Heart left ventricle (tissue), 16 donors: ENCODE results near the gene CCNYL1. TPM values are rescaled to one million over a fixed set of nuclear protein-coding genes. Genes with fewer than 3 reads are reported as not detected.

Experiments
- ATAC-seq, 4 donors: fragments of 200-7000 bp; cut with Tn5 transposase; one replicate each; pipeline ENCODE4 v1.9.1; 2020 to 2022; ENCODE audit warnings: moderate library complexity in 4 of 4, mild to moderate bottlenecking in 3 of 4, moderate number of reproducible peaks in 1 of 4
- DNase-seq, 5 donors: peaks; one replicate each; pipeline ENCODE4 v3.0.0-alpha.2; 2020
- H3K27ac ChIP-seq, 12 donors: fragments of 200-600 bp; sonication (generic) in 4 of 12; one replicate each; pipeline versions ENCODE4 v1.5.0 to v1.8.0; 2016 to 2022; ENCODE audit warnings: mild to moderate bottlenecking in 2 of 12
- H3K27me3 ChIP-seq, 9 donors: fragments of 200-600 bp; sonication (generic) in 2 of 9; one replicate each; pipeline versions ENCODE4 v1.5.1 to v1.8.0; 2016 to 2022; ENCODE audit warnings: mild to moderate bottlenecking in 3 of 9
- H3K36me3 ChIP-seq, 9 donors: fragments of 200-600 bp; sonication (generic) in 2 of 9; one replicate each; pipeline versions ENCODE4 v1.5.0 to v1.8.0; 2018 to 2022; ENCODE audit warnings: mild to moderate bottlenecking in 2 of 9
- H3K4me1 ChIP-seq, 12 donors: fragments of 200-600 bp; sonication (generic) in 4 of 12; one replicate each; pipeline versions ENCODE4 v1.5.0 to v1.8.0; 2016 to 2022; ENCODE audit warnings: mild to moderate bottlenecking in 3 of 12
- H3K4me3 ChIP-seq, 12 donors: fragments of 200-600 bp; sonication (generic) in 4 of 12; one replicate each; pipeline versions ENCODE4 v1.5.0 to v1.8.0; 2017 to 2022; ENCODE audit warnings: mild to moderate bottlenecking in 9 of 12, moderate library complexity in 4 of 12
- H3K9me3 ChIP-seq, 12 donors: fragments of 200-600 bp; sonication (generic) in 4 of 12; one replicate each; pipeline versions ENCODE4 v1.5.0 to v1.8.0; 2016 to 2022; ENCODE audit warnings: mild to moderate bottlenecking in 1 of 12
- CTCF ChIP-seq, 12 donors: fragments of 200-600 bp; sonication (generic) in 4 of 12; IDR thresholded peaks; one replicate each; pipeline versions ENCODE4 v1.5.0 to v1.8.0; 2018 to 2022; ENCODE audit warnings: antibody characterized with exemption in 12 of 12, mild to moderate bottlenecking in 5 of 12
- POLR2A ChIP-seq, 2 donors: fragments of 450-650 bp; IDR thresholded peaks; one replicate each; pipeline ENCODE4 v1.6.1; 2017; ENCODE audit warnings: antibody characterized with exemption in 2 of 2, mild to moderate bottlenecking in 2 of 2, moderate library complexity in 2 of 2
- WGBS, 4 donors: extraction: QIAGEN DNeasy Blood & Tissue Kit in 2 of 4; methylation state at CpG; one replicate each; pipeline versions ENCODE4 v1.1.5 to v1.1.7; 2013 to 2018; 5-methylcytosine and 5-hydroxymethylcytosine counted together
- intact Hi-C, 10 donors: fragments of 100-400 bp; cut with DNase I; formaldehyde crosslinking; loops; one replicate each; pipeline versions ENCODE4 v1.11.1 to v1.14.2; 2022
- polyA plus RNA-seq, 2 donors: library from polyadenylated mRNA; stranded (reverse); fragments of 200-250 nt; gene quantifications; one replicate each; pipeline ENCODE4 v1.2.3, GENCODE V29; 2013
- total RNA-seq, 9 donors: library from RNA; depleted of rRNA in 2 of 9; stranded (reverse); fragments of >200 nt in 2 of 9; fragmentation: NEBNext Ultra II Directional in 3 of 9; extraction: Animal tissue kit (Norgen Biotek cat#: 25700) in 3 of 9; gene quantifications; one replicate each; pipeline versions ENCODE4 v1.1.0 to v1.2.4, GENCODE V29; 2016 to 2023
- donor health status: ischemic (EF 13 %, LVEDD 7.1; RV severe dilation, severe dysfunction).
- donor health status: healthy with polysubstance abuse.
- donor health status: DM: no; HTN: yes; CAD: no.
- donor health status: DM: no; HTN: no; CAD: no.
- donor health status: ischemic (EF 25% LVEDD 6.9; RV normal size, moderate dysfunction).
- donor health status: ischemic (EF 25% LVEDD 5.7; RV mildly dilated, moderate dysfunction).
- donor health status: healthy.
- donor health status: DM: yes; HTN: yes; CAD: no.
- donor health status: ischemic (EF 35%, LVEDD 5.7; RV mildly dilated, moderate dysfunction).
- donor health status: nonischemic (EF 11% LVEDD 7.7; RV severe dilation, severe dysfunction).
- donor health status: DM: yes; HTN: yes; CAD: no.
- donor health status: PGD.
- donor health status: ischemic (EF 29% LVEDD 5.4; RV normal size, mild dysfunction).
- donor health status: nonischemic (EF 23%, LVEDD 6.1; RV moderate dilation, normal function).

CCNYL1 gene
- total and polyA plus RNA-seq, 11 donors: 3.9 to 17.5 (median 10.9) TPM

GRCh38 chr2:207766041-207766551 is 54.7 kb downstream of the CCNYL1 start:
- Histone ChIP-seq H3K9me3 (no peaks in the 10 kb centered on the region), H3K4me3 (peak overlapping the region in 1 of 12 donors; percentile 35), H3K27me3 (no peaks in the 10 kb centered on the region), H3K4me1 (peaks cover 5 to 49% (median 27%) of the 10 kb centered on the region in 12 donors), H3K27ac (peak overlapping the region in 1 of 12 donors; percentile 27), H3K36me3 (peaks cover 0 to 39% (median 13%) of the 10 kb centered on the region in 9 donors)
- DNase-seq (no peak), ATAC-seq (no peak)
- intact Hi-C loops: loop anchor here (5.0 kb wide), 7 partner anchors 71 to 276 kb away; partner anchors contain the start of gene PLEKHM3 (in 2 of the 10)
- TF ChIP-seq POLR2A (IDR thresholded peaks at IDR 0.05): no peak
- no peak for TF ChIP-seq CTCF (IDR thresholded peaks at IDR 0.05)
- WGBS, 4 donors: 56 to 67% (median 65%) methylated on average over 5 of the region's 5 CpGs

GRCh38 chr2:207766697-207767460 is 55.4 kb downstream of the CCNYL1 start:
- no peaks in the 10 kb centered on the region for H3K27me3 ChIP-seq
- H3K4me1 ChIP-seq: peaks cover 5 to 49% (median 27%) of the 10 kb centered on the region in 12 donors
- peak overlapping the region in 5 of 12 donors; percentile 5 to 35 (median 12) for H3K4me3 ChIP-seq
- no peaks in the 10 kb centered on the region for H3K9me3 ChIP-seq
- peaks cover 0 to 37% (median 13%) of the 10 kb centered on the region in 9 donors for H3K36me3 ChIP-seq
- ATAC-seq: no peak
- TF ChIP-seq POLR2A (IDR thresholded peaks at IDR 0.05): no peak
- TF ChIP-seq CTCF (IDR thresholded peaks at IDR 0.05): no peak
- peak overlapping the region in 1 of 12 donors; percentile 27 for H3K27ac ChIP-seq
- intact Hi-C loops: loop anchor here (5.0 kb wide), 7 partner anchors 70 to 275 kb away; partner anchors contain the start of gene PLEKHM3 (in 2 of the 10)
- 59 to 78% (median 69%) methylated on average over 33 to 65 of the region's 65 CpGs for WGBS, 4 donors
- peak in 1 of 5 donors; percentile 27 for DNase-seq

- peak in 3 of 5 donors; percentile 32 to 62 (median 44) for DNase-seq
- Histone ChIP-seq H3K36me3 (peaks cover 0 to 30% (median 10%) of the 10 kb centered on the region in 9 donors), H3K27me3 (no peaks in the 10 kb centered on the region), H3K9me3 (no peaks in the 10 kb centered on the region), H3K27ac (peak overlapping the region in 4 of 12 donors; percentile 13 to 92 (median 79)), H3K4me3 (peak overlapping the region in 11 of 12 donors; percentile 58 to 85 (median 76)), H3K4me1 (peaks cover 5 to 49% (median 27%) of the 10 kb centered on the region in 12 donors)
- ATAC-seq: peak in 1 of 4 donors; percentile 21
- intact Hi-C loops: loop anchor here (1.0 to 5.0 kb wide), 12 partner anchors 69 to 275 kb away; partner anchors contain the start of gene PLEKHM3 (in 3 of the 10)
- 73 to 83% (median 75%) methylated on average over 39 to 56 of the region's 56 CpGs for WGBS, 4 donors
- peak in 10 of 12 donors; percentile 12 to 48 (median 33) for TF ChIP-seq CTCF (IDR thresholded peaks at IDR 0.05)
- TF ChIP-seq POLR2A (IDR thresholded peaks at IDR 0.05): no peak
Observed at GRCh38 chr2:207767461-207768167, 56.2 kb downstream of the CCNYL1 start.
